NCI-H1436 treated with DMSO at 0.1 percent for 48 hours (cell line): ENCODE data around the gene MMP20.

Experiments
- DNase-seq: peaks from one replicate; lab custom pipeline; 2025; lab: John Stamatoyannopoulos, UW

MMP20 gene

DNA sequence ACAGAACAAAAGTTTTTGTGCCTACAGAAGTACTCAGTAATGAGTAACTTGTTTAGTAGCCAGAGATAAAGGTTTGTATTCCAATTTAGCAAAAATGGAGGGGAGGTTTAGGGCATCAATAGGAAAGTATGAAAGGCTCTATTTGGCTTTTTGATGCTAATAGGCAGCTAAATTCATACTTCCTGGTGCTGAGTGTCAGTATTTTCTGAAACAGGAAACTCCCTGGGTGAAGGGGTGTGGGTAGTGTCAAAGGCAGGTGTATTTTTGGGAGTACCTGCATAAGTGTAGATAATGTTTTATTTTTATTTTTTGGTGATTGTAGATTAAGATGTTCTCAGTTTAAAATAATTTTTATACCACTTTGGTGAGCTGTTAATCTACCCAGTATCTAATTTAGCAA lies 65.3 kb downstream of the MMP20 start:
- no peak for DNase-seq

DNA sequence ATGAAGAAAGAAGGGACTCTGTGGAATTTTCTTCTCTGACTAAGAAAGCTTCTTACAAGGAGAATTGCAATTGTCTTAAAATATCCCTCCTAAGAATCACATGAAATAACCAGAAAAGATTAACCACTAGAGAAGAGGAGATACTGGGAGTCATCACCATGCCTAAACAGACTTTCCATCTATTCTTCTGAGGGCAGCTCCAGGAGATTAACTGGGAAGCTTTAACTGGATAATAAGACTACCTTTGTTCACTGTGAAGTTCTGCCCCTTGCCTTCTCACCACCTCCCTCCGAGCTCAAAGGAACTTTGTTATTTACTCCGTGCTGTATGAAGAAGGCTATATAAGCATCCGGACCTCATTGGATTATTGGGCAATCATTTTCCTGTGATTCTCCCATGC lies 70.0 kb downstream of the MMP20 start:
- DNase-seq, result no peak

- no peak for DNase-seq
Measured at GRCh38 chr11:102553835-102554282, 71.3 kb downstream of the MMP20 start.

GRCh38 chr11:102552447-102553194 lies 72.5 kb downstream of the MMP20 start:
- DNase-seq, result no peak

DNA sequence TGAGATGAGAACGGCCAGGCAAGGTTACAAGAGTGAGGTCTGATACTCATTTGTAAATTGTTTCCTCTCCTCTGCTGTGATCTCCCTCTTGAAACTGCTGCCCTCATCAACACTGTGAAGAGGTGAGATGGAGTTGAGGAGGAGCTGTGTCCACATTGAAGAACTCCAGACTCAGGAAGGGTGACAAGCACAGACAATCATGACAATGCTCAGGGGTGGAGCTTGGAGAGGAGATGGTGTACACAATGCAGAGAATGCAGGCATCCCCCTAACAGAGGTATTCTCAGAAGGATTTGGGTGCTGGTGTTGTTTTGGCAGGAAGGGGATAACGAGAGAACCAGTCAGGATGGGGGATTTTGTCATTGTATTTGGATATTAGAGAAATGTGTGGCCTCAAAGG lies 73.1 kb downstream of the MMP20 start:
- no peak for DNase-seq

DNA sequence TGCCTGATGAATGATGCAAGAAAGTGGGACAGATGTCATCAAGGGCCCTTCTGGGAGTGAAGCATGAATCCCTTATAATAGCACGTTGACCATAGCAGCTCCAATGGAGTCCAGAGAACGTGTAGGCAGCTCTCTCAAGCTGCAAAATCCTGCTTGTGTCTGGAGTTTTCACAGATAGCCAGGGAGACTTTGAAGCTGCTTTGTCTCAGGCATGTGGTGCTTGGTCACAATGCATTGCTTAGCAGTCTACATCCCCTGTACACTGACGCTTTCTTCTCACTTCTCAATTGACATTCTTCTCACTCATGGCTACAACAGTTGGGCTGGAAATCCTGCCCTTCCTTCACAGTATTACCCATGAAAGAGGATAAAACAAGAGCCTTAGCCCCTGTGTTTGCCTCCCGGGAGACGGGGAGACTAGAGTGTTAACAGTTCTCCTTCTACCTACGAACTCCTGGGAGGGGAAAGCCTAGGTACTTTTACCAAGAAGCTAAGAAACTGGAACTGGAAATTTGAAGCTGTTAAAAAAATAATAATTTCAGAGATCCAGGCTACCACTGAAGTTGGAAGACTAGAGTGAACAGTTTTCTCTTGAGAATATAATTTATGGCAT lies 73.9 kb downstream of the MMP20 start:
- no peak for DNase-seq

GRCh38 chr11:102546923-102547471 lies 78.1 kb downstream of the MMP20 start:
- DNase-seq, result no peak

- no peak for DNase-seq
Measured at GRCh38 chr11:102546427-102546826, 78.7 kb downstream of the MMP20 start.

GRCh38 chr11:102545701-102546100 lies 79.4 kb downstream of the MMP20 start:
- DNase-seq, result no peak

- DNase-seq, result no peak
Measured at GRCh38 chr11:102544594-102544993, 80.5 kb downstream of the MMP20 start.

GRCh38 chr11:102539567-102539966 lies 85.6 kb downstream of the MMP20 start:
- no peak for DNase-seq

DNA sequence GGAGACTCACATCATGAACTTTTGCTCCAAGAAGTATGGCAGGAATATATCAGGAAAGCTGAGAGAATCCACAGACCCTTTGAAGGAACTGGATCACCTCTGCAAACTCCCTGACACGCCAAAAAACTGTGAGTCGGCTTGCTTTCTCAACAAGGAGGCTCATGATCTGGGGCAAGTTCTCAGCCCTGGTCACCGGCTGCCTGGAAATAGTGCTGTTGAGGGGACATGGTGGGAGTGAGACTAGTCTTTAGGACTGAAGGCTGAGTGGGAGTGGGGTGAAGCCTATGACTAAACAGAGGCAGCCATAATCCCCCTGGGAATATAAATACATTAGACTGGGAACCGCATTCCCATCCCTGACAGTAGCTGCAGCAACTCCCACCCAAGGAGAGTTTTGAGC lies 86.2 kb downstream of the MMP20 start:
- DNase-seq, result no peak

GRCh38 chr11:102534261-102534872 lies 90.8 kb downstream of the MMP20 start:
- DNase-seq, result no peak

- no peak for DNase-seq
Measured at GRCh38 chr11:102530558-102530957, 94.6 kb downstream of the MMP20 start, which contains the start of gene MMP7. Gene MMP7 (minus strand): TSS chr11:102530747. CDS start chr11:102530700, 47 bp downstream.

DNA sequence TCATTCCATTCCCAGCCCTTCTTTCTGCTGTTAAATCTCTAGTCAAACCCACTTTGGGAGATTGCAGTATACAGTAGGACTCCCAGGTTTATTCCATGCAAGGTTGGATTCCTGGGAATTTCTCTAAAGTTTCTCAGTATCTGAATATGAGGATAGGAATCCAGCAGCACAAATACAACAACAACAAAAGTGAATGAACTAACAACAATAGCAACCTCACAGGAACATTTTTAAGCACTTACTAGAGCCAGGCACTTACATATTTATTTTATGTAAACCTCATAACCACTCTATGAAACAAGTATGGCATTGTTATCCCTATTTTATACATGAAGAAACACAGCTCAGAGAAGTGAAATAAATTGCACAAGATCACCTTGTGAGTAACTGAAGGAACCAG lies 96.5 kb downstream of the MMP20 start:
- no peak for DNase-seq

GRCh38 chr11:102527684-102528083 lies 97.4 kb downstream of the MMP20 start:
- DNase-seq, result no peak

DNA sequence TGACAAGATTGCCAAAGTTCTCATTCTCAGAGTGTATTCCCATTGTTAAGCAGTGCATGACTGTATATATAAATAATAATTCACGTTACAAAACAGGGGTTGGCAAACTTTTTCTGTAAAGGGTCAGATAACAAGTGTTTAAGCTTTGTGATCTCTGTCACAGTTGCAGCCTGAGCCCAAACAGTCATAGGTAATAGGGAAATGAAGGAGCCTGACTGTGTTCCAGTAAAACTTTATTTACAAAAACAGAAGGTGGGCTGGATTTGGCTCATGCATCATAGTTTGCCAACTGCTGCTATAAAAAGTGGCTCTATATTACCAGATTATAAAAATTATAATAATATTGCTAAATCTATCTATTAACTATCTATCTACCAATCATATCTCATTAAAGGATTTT lies 98.1 kb downstream of the MMP20 start:
- DNase-seq, result no peak
